ENCODE data around the gene PRICKLE3. TPM values are rescaled to one million over a fixed set of nuclear protein-coding genes. Genes with fewer than 3 reads are reported as not detected.
"Not testable (repeated sequence)": the region's sequence is repeated elsewhere in the genome, so short reads cannot be mapped to it uniquely, and the experiment has no call there.

The PRICKLE3 gene
- polyA plus RNA-seq, 2 of the 4 experiments (the other 2 are of a cell fraction) = 7.9 to 14.0 TPM

GRCh38 chrX:49142264-49142663 lies 43.9 kb downstream of the PRICKLE3 start:
- not testable (repeated sequence) for ATAC-seq, H3K27ac ChIP-seq, H3K9me3 ChIP-seq, H3K4me3 ChIP-seq, H3K4me2 ChIP-seq, FAIRE-seq
- DNase-seq (ENCODE audit: low read depth in 1 of 2, low spot score in 1 of 2) = peak in 1 of 2 experiments; percentile 29
- ChIA-PET POLR2A (interaction anchor here (1.0 kb wide), 1 partner anchor 13 kb away, joined by 7 read pairs; no protein-coding TSS in a partner anchor), CTCF (interaction anchor here (0.9 to 7.7 kb wide), 10 partner anchors 9 to 612 kb away, joined by 3 to 54 read pairs (median 4); no protein-coding TSS in a partner anchor)
- TF ChIP-seq CTCF (IDR thresholded peaks at IDR 0.05) (peak; percentile 54), RAD21 (conservative IDR thresholded peaks at IDR 0.05 in 1 of 2, IDR thresholded peaks at IDR 0.05 in 1 of 2) (peak; percentile 46 to 61), CEBPB (IDR thresholded peaks at IDR 0.05) (peak in 1 of 2 experiments; percentile 24; a peak in 1 of 4 replicates)
- WGBS (ENCODE audit: missing lambda C conversion rate) = 30% methylated on average over 9 of the region's 9 CpGs
- peaks cover 16% of the 10 kb centered on the region for H3K4me1 ChIP-seq

- ATAC-seq (peak in 1 of 2 experiments; percentile 69; a peak in 3 of 6 replicates), FAIRE-seq (no peak), DNase-seq (ENCODE audit: low read depth in 1 of 2, low spot score in 1 of 2) (peak in 1 of 2 experiments; percentile 34)
- POLR2A ChIA-PET = no interaction called here
- CTCF ChIA-PET = interaction anchor here (2.0 to 7.7 kb wide), 2 partner anchors 15 to 24 kb away, joined by 5 to 54 read pairs; no protein-coding TSS in a partner anchor
- peak overlapping the region; percentile 64 for H3K4me2 ChIP-seq
- H3K27ac ChIP-seq = peak overlapping the region; percentile 69 to 77
- peaks cover 16% of the 10 kb centered on the region for H3K4me1 ChIP-seq
- no peak for TF ChIP-seq KDM5A (IDR thresholded peaks at IDR 0.05)
- TF ChIP-seq CBX8 (IDR thresholded peaks at IDR 0.05) = no peak
- no peak for TF ChIP-seq NFE2L2 (conservative IDR thresholded peaks at IDR 0.05; ENCODE audit: low read length)
- no peak for TF ChIP-seq RNF2 (IDR thresholded peaks at IDR 0.05; ENCODE audit: borderline replicate concordance, low read depth)
- TF ChIP-seq HOXB5 (CRISPR knock-in tag; IDR thresholded peaks at IDR 0.05) = no peak
- TF ChIP-seq RCOR1 (IDR thresholded peaks at IDR 0.05; ENCODE audit: low read depth, low read length) = no peak
- no peak for TF ChIP-seq MYC (IDR thresholded peaks at IDR 0.05; ENCODE audit: borderline replicate concordance, low read length)
- no peak for TF ChIP-seq SMC3 (IDR thresholded peaks at IDR 0.05)
- H3K4me3 ChIP-seq = no peak overlapping the region
- H3K9me3 ChIP-seq = no peaks in the 10 kb centered on the region
- 19% methylated on average over 4 of the region's 4 CpGs for WGBS (ENCODE audit: missing lambda C conversion rate)
Measured at GRCh38 chrX:49139713-49140112, 46.5 kb downstream of the PRICKLE3 start.

GRCh38 chrX:49137492-49137891 lies 48.7 kb downstream of the PRICKLE3 start:
- ATAC-seq (no peak), FAIRE-seq (no peak), DNase-seq (ENCODE audit: low read depth in 1 of 2, low spot score in 1 of 2) (no peak)
- Histone ChIP-seq H3K27ac (no peak overlapping the region), H3K4me3 (no peak overlapping the region), H3K9me3 (no peaks in the 10 kb centered on the region), H3K4me1 (peaks cover 16% of the 10 kb centered on the region), H3K4me2 (no peak overlapping the region)
- TF ChIP-seq CEBPB (IDR thresholded peaks at IDR 0.05) (no peak), MYC (IDR thresholded peaks at IDR 0.05; ENCODE audit: borderline replicate concordance, low read length) (no peak), POLR2AphosphoS2 (conservative IDR thresholded peaks at IDR 0.05; ENCODE audit: low read length) (no peak)
- POLR2A ChIA-PET = no interaction called here
- 94% methylated on average over 1 of the region's 1 CpG for WGBS (ENCODE audit: missing lambda C conversion rate)
- CTCF ChIA-PET = interaction anchor here (0.9 to 1.5 kb wide), 3 partner anchors 9 to 18 kb away, joined by 3 to 4 read pairs (median 3); no protein-coding TSS in a partner anchor

GRCh38 chrX:49133759-49134158 lies 52.4 kb downstream of the PRICKLE3 start:
- FAIRE-seq (no peak), ATAC-seq (no peak), DNase-seq (ENCODE audit: low read depth in 1 of 2, low spot score in 1 of 2) (no peak)
- ChIA-PET POLR2A (no interaction called here), CTCF (interaction anchor here (0.6 to 1.9 kb wide), 3 partner anchors 11 to 1751 kb away, joined by 3 to 4 read pairs (median 3); no protein-coding TSS in a partner anchor)
- WGBS (ENCODE audit: missing lambda C conversion rate) = 83% methylated on average over 1 of the region's 1 CpG
- H3K4me3 ChIP-seq = no peak overlapping the region
- no peaks in the 10 kb centered on the region for H3K9me3 ChIP-seq
- no peak overlapping the region for H3K27ac ChIP-seq
- TF ChIP-seq ZFP36 (IDR thresholded peaks at IDR 0.05; ENCODE audit: borderline replicate concordance, partially characterized antibody) = no peak
- no peak for TF ChIP-seq NFE2L2 (conservative IDR thresholded peaks at IDR 0.05; ENCODE audit: low read length)
- no peak overlapping the region for H3K4me2 ChIP-seq
- H3K4me1 ChIP-seq = peaks cover under 1% of the 10 kb centered on the region; the same call in 1 of the 3 replicates

GRCh38 chrX:49132275-49132674 lies 53.9 kb downstream of the PRICKLE3 start:
- not testable (repeated sequence) for H3K4me3 ChIP-seq; H3K4me2 ChIP-seq; H3K4me1 ChIP-seq; ATAC-seq; H3K9me3 ChIP-seq; DNase-seq (ENCODE audit: low read depth in 1 of 2, low spot score in 1 of 2); FAIRE-seq; H3K27ac ChIP-seq
- CTCF ChIA-PET = interaction anchor here (0.8 to 1.0 kb wide), 2 partner anchors 12 to 58 kb away, joined by 3 to 4 read pairs; no protein-coding TSS in a partner anchor
- POLR2A ChIA-PET = interaction anchor here (0.7 kb wide), 1 partner anchor 9 kb away, joined by 3 read pairs; no protein-coding TSS in a partner anchor
- peak; percentile 85 for TF ChIP-seq ZC3H11A (IDR thresholded peaks at IDR 0.05)
- 91% methylated on average over 7 of the region's 7 CpGs for WGBS (ENCODE audit: missing lambda C conversion rate)

All from A549 (cell line).